HG02852 (cell line): ENCODE measurements around the gene AFDN.

Experiments used
- ATAC-seq: cut with Tn5 transposase; IDR thresholded peaks from one replicate; pipeline ENCODE4 v1.9.1; 2021; ENCODE audit warnings: mild to moderate bottlenecking, moderate library complexity; ENCODE audit not compliant: unreplicated experiment

Gene AFDN

DNA sequence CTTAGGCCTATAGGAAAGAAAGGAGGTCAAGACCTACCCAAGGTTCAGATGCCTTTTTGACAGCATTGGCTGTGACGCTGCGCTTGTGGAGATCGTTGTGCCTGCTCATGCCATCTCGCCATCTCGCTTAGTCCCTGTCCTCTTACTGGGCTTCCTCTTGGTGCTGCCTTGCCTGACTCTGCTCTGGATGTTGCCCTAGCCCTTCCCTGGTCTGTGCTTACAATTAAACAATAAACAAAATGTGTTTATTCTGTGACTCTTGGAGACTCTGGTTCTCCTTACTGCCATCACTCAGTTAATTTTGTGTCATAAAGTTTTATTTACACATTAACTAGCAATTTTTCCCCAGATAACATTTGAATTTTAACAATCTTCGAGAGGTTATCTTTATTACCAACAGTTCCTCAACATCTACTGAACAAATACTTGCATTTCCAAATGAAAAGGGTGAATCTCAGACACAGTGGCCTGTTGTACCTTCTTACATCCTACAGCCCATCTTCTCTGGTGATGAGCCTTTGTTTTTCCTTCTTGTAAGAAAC lies 11.6 kb downstream of the AFDN start:
- no peak for ATAC-seq

DNA sequence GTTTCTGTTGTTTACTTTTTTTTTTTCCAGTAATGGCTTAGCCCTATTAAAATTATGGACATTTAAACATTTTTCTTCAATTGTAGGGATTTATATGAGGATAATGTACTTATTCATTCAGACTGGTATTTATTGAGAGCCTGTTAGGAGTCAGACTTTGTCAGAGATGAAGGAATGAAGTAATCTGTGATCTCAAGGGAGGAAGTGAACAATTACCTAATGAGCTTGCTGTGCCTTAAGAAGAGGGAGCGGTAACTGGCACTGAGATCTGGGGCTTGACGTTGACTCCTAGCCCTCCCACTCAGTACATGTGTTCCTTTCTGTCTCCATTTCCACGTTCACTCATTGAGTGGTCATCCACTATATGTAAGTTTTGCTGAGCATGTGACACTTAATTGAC lies 12.6 kb downstream of the AFDN start:
- ATAC-seq, result no peak

DNA sequence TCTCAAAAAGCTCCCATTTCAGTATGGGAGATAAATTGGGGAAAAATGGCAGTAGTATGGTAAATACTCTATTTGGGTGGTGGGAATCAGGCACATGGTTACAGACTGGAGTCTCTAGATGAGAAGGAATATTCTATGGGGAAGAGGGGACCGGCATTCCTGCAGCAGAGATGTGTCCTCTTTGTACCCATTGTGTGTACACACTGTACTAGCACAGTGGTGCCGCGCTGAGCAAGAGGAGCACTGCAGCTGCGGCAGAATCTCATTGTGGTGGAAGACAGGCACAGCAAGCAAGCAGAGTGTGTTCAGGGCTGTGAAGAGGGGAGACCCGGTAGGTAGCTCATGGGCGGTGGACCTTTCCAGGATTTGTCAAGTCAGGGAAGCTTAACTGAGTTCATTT lies 13.0 kb downstream of the AFDN start:
- no peak for ATAC-seq

DNA sequence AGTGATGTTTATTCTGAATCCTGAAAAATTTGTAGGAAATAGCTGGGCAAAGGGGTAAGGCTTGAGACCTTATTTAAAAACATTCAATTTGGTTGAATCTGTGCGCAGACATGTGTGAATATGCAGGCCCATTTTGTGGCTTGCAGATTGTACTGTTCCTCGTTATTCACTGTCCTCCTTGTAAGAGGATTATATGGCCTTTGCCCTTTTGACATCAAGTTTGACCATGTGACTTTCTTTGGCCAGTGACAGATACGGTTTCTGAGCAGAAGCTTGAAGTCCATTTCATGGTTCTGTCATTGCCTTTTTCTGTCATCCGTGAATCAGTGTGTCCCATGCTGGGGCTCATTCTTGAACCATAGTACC lies 13.4 kb downstream of the AFDN start:
- ATAC-seq, result no peak

DNA sequence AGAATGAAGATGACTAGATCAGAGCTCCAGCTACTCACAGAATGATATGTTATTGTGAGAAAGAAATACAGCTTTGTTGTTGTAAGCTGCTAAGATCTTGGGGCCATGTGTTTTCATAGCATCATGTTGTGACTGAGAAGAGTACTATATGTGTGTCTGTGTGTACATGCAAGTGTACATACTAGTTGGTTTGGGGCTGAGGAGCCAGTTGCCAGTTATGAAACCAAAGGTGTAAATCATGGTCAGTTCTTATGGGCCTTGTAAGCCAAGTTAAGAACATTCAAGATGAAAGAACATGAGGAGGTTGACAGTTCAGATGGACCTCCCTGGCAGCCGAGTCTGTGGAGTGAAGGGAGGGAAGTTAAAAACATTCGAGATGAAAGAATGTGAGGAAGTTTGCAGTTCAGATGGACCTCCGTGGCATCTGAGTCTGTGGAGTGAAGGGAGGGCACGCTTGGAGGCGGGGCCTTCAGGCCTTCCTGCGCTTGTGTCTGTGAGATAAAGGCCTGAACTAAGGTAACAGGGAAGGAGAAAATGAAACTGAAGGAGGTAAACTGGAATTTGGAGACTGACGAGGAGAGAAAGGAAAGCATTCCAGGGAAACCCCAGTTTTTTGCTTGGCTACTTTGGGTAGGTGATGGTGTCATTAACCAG lies 13.9 kb downstream of the AFDN start:
- no peak for ATAC-seq

DNA sequence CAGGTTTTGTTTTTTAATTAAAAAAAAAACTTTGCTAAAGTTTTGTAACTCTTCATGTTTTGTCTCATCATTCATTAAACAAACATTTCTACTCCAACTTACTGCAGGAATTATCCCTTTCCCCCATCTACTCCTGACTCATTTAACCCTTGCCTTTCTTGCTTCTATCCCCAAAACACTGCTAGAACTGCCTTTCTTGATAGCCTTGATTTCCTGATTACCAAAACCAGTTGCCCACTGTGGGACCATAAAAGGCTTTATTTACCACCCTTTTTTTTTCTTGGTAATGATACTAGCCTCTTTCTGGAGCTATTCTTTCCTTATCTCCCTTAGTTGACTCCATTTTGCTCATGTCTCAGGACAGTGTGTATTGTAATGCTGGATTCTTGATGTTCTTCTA lies 15.3 kb downstream of the AFDN start:
- no peak for ATAC-seq

DNA sequence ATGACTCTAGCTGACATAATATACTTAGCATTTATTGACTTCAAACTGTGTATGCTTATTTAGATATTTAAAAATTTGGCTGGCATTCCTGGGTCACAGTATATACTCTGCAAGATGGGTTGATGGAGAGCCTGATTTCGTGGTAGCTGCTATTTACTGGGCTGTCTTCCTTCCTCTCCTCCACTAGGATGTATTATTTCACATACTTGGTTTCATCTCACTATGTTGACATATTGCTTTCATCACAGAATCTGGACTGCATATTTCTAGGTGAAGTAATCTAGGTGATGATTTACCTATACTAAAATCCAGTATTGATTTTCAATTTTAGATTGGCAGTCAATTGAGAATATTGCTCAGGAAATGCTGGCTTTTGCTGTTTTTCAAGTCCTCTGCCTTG lies 15.7 kb downstream of the AFDN start:
- ATAC-seq, result no peak

DNA sequence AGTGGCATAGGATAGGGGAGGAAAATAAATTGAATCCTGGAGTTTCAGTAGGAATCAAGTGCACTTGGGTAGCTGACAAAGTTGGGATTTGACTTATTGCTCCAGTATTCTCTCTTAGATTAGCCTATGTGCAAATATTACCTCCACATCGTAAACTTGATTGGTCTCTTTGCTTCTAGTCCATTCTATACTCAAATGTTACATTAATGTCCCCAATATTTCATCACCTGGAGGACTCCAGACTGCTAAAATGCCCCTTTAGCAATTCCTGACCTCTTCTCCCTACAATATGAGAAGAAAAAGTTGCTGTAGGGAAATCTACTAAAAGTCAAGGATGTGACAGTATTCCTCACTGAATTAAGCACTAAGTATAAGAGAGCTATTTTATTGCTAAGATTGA lies 16.3 kb downstream of the AFDN start:
- no peak for ATAC-seq

DNA sequence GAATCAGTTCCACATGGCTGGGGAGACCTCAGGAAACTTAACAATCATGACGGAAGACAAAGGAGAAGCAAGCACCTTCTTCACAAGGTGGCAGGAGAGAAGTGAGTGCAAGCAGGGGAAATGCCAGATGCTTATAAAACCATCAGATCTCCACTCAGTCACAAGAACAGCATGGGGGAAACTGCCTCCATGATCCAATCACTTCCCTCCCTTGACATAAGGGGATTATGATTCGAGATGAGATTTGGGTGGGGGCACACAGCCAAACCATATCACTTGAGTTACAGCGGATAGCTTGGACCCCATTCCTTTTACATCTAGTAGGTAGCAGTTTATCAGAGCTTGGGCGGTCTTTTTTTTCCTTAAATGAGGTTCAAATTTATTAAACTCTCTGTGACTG lies 19.1 kb downstream of the AFDN start:
- no peak for ATAC-seq

DNA sequence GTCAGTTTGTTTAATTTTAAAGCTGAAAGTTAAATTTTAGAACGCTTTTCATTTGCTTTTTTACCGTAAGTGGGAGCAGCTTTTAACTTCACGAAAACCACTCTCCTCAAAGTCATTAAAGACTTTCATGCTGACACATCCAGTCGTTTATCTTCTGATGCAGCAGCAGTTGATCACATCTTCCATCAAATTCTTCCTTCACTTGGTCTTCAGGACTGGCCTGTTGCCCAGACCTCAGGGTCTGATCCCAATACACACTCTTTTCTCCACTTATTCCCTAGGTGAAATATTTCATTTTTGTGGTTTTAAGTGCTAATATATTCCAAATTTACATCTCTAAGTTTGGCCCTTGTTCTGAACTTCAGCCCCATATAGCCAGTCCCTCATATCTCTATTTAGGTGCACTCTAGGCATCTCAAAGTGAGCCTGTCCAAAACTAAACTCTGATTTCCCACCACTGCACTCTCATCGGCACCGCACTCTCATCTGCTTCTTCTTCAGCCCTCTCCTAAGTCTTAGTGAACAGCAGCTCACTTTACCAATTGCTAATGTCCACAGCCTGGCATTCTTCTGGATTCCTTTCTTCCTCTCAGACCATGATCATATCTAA lies 20.4 kb downstream of the AFDN start:
- no peak for ATAC-seq

DNA sequence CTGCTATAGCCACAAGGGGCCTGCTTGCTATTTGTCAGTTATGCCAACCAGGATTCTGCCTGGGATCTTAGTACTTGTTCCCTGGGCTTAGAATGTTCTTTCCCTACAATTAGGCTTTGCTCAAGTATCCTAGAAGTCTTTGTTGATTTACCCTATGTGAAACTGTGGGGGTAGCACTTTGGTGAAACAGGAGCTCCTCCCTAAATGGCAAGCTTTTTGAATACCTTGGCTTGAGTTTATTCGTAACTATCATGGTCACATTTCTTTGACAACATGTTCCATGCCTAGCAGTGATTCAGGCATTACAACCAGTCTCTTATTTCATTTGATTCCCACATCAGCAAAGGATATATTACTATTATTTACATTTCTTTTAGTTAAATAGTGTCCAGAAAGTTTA lies 21.2 kb downstream of the AFDN start:
- ATAC-seq, result no peak

DNA sequence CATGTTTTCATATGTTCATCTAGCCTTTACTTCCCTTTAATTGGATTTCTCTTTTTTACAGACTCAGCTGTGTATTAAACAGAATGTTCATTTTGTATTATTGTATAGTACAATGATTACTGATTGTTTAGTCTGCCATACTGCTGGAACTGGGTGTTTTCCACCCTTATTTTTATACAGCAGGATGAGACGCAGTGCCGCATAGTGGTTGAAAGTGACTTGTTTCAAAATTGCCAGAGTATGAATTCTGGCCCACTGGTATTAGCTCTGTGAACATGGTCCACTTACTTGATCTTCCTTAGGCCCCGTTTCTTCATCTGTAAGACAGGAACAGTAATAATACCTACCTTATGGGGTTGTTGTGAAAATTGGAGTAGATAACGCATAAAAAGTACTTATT lies 22.1 kb downstream of the AFDN start:
- ATAC-seq, result no peak

DNA sequence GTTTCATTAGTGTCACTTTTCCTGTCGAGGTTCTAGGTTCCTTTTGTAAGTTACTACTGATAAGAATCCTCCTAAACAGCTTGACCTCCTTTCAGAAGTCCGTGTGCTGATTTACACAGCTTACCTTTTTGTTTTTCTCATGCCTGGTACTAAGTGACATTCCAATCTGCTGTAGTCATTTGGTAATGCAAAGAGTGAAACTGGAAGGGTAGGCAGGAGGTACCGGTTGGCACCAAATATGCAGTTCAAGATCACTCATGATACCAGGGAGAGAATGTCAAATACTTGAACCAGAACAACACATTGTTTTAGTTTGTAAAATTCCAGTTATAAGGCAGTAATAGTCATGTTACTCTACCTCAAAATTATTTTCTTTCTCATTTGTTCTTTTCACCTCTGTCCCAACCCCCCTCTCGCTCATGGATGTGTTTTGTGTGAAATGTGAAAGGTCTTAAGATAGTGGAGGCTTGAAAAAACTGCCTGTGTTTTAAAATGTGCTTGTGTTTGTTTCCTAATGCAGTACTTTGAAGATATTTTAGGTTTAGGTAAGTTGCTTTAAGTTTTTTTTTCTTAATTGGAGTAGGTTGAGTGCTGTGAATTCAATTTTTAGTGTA lies 23.2 kb downstream of the AFDN start:
- no peak for ATAC-seq

DNA sequence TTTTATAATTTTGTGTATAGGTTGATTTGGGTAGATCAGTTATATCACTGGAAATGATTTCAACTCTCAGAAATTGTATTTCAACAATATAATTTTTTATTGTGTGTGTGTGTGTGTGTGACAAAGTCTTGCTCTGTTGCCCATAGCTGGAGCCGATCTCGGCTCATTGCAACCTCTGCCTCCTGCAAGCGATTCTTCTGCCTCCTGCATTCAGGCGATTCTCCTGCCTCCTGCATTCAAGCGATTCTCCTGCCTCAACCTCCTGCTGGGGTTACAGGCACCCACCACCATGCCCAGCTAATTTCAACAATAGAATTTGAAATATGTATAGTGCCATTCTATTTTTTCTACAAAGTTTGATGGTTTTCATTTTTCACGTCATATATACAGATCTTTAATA lies 24.1 kb downstream of the AFDN start:
- no peak for ATAC-seq

DNA sequence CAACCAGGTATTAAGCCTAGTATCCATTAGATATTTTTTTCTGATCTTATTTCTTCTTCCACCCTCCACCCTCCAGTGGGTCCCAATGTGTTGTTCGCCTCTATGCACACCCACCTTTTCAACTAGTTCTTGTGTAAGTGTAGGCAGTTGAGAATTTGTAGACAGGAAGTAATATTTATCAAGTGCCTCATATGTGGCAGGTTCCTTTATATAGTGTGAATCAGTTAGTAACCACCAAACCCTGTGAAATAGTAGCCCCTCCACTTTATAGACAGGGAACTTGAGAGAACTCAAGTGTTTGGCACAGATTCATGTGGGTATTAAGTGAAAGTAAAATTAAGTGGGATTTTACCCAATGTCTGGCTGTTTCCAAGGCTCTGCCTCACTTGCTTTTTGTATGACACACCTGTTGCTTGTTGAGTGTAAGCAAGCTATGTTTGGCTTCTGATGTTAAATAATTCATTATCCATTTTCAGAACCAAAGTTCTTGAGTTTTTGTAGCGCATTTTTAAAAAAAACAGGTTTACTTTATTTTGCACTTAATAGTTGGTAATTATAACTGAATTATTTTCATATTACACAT lies 24.8 kb downstream of the AFDN start:
- no peak for ATAC-seq

DNA sequence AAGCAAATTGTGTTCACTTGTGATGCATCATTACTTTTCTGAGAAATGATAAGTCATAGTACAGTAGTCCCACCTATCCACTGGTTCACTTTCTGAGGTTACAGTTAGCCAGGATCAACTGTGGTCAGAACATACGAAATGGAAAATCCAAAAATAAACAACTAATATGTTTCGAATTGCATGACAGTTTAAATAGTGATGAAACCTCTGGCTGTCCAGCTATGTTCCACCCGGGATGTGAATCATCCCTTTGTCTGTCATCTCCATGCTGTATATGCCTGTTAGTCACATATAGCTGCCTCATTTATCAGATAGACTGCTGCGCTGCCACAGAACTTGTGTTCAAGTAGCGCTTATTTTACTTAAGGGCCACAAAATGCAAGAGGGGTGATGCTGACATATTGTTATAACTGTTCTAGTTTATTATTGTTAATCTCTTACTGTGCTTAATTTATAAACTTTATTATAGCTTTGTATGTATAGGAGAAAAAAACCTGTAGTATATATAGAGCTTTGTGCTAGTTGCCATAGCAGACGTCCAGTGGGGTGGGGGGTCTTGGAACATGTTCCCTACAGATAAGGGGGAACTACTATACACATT lies 29.2 kb downstream of the AFDN start:
- ATAC-seq, result no peak

DNA sequence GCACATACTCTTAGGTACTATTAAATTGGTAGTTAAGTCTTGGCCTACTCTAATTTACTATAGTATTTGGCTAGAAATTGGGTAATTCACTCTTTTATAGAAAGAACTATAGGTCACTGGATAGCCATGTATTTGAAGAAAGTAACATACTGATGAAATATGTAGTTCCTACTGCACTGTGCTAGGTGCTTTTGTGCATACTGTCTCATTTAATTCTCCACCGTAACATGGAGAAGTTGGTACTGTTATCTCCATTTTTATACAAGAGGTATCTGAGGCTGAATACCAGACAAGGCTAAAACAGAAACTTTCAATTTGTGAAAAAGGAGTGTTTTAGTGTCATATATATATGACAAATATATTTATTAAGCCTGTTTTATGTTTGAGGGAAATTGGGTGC lies 29.8 kb downstream of the AFDN start:
- no peak for ATAC-seq

DNA sequence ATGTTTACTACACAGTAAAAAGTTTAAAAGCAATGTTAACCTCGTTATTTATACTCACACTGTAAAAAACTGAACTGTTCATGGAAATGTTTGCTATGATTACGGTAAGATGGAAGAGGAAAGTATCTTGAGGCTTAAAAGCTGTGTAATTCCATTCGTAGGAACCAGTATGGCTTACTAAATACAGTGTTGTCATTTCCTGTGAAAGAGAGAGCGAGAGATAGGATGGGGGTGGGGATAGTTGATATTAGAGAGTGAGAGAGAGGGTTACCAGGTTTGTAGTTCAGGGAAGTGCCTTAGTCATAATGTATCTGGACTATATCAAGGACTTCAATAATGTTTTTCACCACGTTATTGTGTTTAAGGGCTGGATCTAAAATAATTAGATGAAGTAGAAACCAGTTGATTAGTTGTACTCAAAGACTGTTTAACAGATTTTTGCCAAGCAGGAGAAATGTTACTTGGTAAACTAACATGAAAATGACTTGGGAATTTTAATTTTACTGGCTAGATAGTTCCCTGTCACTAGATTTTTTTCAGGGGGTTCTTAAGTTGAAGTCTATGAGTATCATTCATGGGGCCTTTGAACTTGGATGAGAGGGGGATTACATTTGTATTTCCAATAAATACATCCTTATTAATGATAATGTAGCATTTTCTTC lies 30.4 kb downstream of the AFDN start:
- no peak for ATAC-seq

DNA sequence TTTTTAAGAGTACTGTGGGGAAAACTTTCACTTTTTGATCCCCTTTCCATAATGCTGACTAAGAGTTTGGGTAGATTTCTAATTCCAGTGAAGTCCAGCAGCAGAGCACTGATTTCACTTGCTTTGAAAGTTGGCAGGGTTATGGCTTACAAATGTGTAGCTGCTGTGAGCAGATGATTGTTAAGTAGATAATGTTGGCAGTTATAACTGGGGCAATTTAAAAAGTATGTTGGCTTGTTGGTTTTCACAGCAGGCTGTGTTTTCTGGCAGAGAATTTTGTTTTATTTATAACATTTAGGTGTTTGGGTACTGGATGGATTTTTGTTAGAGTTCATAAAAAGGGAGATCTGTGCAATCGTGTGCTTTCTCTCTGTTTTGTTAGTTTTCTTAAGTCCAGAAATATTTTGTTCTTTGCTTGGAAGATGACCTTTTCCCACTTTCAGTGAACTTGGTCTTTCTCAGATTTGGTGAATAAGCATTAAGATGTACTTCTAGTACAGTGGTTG lies 31.4 kb downstream of the AFDN start:
- ATAC-seq, result no peak

DNA sequence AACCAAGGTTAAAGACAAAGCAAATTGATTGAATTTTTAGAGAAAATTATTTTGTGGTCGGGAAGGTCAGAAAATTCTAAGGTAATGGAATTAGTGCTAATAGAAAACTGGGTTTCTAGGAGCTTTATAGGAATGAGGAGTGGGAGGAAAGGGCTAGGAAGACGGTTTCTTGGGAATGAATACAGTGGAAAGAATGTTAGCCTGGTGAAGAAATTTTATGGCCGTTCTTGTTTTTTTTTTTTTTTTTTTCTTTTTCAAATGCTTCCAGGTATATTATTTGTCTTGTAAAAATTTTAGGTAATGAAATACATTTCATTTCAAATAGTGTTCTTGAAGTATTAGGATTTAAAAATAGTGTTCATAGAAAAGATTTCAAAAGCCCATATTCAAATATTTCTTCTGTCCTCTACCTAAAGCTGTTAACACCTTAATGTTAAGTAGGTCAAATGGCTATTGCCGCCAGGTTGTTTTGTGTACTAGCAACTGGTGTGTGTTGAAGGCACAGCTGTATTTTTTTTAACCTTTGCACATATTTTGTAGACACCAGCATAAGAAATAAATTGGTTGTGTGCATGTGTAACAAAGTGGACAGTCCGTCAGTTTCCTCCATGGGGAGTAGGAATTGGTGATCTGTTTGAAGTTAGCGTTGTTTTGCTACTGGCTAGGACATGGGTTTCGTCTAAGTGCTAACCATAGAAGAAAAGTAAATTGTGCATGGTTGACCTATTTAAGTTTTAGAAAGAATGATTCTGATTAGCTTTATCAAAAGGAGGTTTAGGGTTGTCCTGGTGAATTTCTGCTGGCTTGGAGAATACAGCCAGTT lies 32.3 kb downstream of the AFDN start:
- no peak for ATAC-seq
